Kidney epithelial cell (primary cell): ENCODE results near the gene CUBN. TPM values are rescaled to one million over a fixed set of nuclear protein-coding genes. Genes with fewer than 3 reads are reported as not detected.

Source experiments
- DNase-seq: peaks from one replicate; pipeline ENCODE4 v3.0.0-alpha.2; 2010; ENCODE audit warnings: low read depth
- H3K27me3 ChIP-seq: 2 replicates; pipeline ENCODE4 v1.6.0; 2011; ENCODE audit warnings: low read length; ENCODE audit not compliant: control insufficient read depth, insufficient read depth
- H3K36me3 ChIP-seq: 2 replicates; pipeline ENCODE4 v1.5.1; 2011; ENCODE audit warnings: low read length; ENCODE audit not compliant: control insufficient read depth, insufficient read depth
- H3K4me3 ChIP-seq: 2 replicates; pipeline ENCODE4 v1.5.1; 2011; ENCODE audit warnings: low read depth, mild to moderate bottlenecking, control low read depth, low read length
- total RNA-seq: library from RNA; depleted of rRNA; stranded (reverse); fragments of >200 nt; gene quantifications from 2 replicates; pipeline ENCODE4 v1.2.3, GENCODE V29; 2015
- TF ChIP-seq, protein P1 (sequence below): IDR thresholded peaks from 2 replicates; pipeline ENCODE4 v1.5.1; 2011; ENCODE audit warnings: mild to moderate bottlenecking, moderate library complexity, low read length, control low read depth, inconsistent platforms; ENCODE audit not compliant: insufficient read depth, poor library complexity, severe bottlenecking

Gene CUBN
- total RNA-seq = 1.3 and 4.1 TPM in 2 replicates

DNA sequence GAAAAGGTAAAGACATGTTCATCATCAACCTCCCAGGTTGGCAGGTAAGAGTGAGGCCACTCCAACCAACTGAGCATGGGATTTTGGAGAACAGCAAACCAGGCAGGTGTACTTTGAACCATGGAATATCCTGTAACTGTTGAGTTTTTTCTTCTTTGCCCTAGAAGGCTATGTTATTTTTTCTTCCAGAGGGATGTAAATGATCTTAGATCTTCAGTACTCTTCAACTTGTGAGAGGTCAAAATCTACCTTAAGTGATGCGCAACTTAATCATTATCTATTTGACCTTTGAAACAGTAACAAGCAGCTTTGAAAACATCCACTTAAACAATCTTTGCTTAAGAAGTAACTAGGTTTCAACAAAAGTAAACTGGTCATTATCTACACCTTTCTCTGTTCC, at the start of gene CUBN:
Gene CUBN, minus strand, starts transcription at position 71 of the 400 bp plus-strand sequence. Its CDS starts 46 bp downstream, at position 25.
- TF ChIP-seq, protein P1, sequence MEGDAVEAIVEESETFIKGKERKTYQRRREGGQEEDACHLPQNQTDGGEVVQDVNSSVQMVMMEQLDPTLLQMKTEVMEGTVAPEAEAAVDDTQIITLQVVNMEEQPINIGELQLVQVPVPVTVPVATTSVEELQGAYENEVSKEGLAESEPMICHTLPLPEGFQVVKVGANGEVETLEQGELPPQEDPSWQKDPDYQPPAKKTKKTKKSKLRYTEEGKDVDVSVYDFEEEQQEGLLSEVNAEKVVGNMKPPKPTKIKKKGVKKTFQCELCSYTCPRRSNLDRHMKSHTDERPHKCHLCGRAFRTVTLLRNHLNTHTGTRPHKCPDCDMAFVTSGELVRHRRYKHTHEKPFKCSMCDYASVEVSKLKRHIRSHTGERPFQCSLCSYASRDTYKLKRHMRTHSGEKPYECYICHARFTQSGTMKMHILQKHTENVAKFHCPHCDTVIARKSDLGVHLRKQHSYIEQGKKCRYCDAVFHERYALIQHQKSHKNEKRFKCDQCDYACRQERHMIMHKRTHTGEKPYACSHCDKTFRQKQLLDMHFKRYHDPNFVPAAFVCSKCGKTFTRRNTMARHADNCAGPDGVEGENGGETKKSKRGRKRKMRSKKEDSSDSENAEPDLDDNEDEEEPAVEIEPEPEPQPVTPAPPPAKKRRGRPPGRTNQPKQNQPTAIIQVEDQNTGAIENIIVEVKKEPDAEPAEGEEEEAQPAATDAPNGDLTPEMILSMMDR = no peak
- Histone ChIP-seq H3K27me3 (no peaks in the 10 kb centered on the region), H3K36me3 (no peaks in the 10 kb centered on the region), H3K4me3 (no peak within 1 kb of the TSS)
- DNase-seq = no peak

DNA sequence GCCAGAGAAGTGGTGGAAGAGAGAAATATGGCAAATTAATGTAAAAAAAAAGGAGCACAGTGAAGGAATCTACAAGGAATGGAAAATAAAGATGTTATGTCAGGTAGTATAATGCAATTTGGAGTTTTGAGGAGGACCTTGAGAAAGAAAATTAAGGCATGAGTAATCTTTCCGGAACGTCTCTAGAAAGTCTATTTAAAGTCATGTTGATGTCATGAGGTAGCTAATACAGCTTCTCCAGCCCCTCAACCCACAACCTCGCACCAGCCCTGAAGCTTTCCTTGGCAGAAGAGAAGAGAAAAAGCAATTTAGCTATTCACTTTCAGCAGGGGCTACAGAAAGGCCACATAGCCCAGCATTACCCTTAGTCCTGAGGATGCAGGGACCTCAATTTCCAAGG, 49.4 kb upstream of the CUBN start:
- DNase-seq = no peak
- Histone ChIP-seq H3K27me3 (no peaks in the 10 kb centered on the region), H3K36me3 (no peaks in the 10 kb centered on the region), H3K4me3 (no peak overlapping the region)
- TF ChIP-seq, protein P1 = no peak

DNA sequence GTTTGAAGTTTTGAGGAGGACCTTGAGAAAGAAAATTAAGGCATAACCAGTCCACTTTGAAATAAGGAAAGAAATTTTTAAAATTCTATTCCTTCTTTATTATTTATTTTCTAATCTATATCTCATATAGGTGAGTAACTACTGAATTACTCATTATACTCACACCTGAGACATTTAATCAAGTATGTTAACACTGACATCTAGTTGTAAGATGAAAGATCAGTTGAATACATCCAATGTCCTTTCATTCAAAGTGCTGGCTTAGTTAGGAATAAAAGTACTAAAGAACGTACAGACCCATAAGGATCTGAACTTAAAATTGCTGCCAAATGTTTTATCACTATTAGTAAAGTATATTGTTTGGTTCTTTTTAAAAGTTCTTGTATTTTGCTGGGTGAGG, 48.4 kb upstream of the CUBN start:
- no peak for DNase-seq
- TF ChIP-seq, protein P1 = no peak
- H3K4me3 ChIP-seq = no peak overlapping the region

DNA sequence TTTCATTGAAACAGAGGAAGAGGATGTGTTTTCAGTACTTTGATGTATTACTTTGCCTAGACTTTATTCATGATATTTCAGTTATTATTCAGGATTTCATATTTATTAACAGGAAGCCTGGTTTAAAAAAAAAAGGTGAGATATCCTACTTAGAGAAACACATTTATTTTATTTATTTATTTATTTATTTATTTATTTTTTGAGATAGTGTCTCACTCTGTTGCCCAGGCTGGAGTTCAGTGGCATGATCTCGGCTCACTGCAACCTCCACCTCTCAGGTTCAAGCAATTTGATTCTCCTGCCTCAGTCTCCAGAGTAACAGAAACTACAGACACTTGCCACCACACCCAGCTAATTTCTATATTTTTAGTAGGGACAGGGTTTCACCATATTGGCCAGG, 47.4 kb upstream of the CUBN start:
- TF ChIP-seq, protein P1 = no peak
- H3K4me3 ChIP-seq = no peak overlapping the region
- no peaks in the 10 kb centered on the region for H3K27me3 ChIP-seq
- DNase-seq = no peak
- H3K36me3 ChIP-seq = no peaks in the 10 kb centered on the region

More for the DNA sequence above, 48.4 kb upstream of the CUBN start:
- H3K27me3 ChIP-seq = no peaks in the 10 kb centered on the region
- no peaks in the 10 kb centered on the region for H3K36me3 ChIP-seq

DNA sequence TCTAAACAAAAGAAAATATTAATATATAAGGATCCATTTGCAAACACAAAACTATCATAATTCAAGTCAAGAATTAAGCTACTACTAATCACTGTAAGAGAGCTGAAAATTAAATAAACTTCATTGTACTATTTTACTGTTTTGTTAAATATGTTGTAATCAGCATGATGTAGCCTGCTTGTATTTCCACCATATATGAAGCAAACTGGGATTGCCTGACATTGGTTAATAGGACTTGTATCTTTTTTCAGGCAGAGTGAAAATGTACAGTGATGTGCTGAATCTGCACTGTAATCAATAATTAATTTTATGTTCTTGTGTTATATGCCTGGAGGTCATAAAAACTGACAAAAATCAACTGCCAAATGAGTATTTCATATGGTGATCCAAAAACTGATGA, 46.5 kb upstream of the CUBN start:
- H3K36me3 ChIP-seq = no peaks in the 10 kb centered on the region
- TF ChIP-seq, protein P1 = no peak
- no peaks in the 10 kb centered on the region for H3K27me3 ChIP-seq

DNA sequence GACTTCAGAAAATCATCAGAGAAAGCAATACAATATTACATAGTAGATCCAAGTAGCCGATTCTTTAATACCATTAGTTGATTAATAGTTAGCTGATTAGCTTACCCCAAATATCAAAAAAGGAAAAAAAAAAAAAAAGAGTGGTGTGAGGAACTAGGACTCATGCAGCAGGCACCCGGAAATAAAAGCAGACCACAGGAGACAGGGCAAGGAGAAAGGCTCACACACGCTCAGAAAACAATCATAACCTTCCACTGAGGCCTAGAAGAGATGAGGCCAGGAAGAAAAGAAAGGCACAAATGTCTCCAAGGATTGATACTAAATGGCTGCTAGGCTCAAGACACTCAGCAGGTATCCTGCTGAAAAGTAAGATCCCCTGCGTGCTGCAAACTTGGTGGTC, 45.9 kb upstream of the CUBN start:
- Histone ChIP-seq H3K36me3 (no peaks in the 10 kb centered on the region), H3K4me3 (no peak overlapping the region), H3K27me3 (no peaks in the 10 kb centered on the region)
- TF ChIP-seq, protein P1 = no peak
- DNase-seq = no peak

More for the DNA sequence above, 46.5 kb upstream of the CUBN start:
- DNase-seq = no peak
- no peak overlapping the region for H3K4me3 ChIP-seq
